Central memory CD4-positive, alpha-beta T cell (primary cell): ENCODE measurements around the gene PRAME.
"Not testable (repeated sequence)": the region's sequence is repeated elsewhere in the genome, so short reads cannot be mapped to it uniquely, and the experiment has no call there.

Source experiments
- DNase-seq: peaks from one replicate; pipeline ENCODE4 v3.0.0; 2022

Gene PRAME

GRCh38 chr22:22550789-22551434, 8.2 kb downstream of the PRAME start:
- DNase-seq = no peak

DNA sequence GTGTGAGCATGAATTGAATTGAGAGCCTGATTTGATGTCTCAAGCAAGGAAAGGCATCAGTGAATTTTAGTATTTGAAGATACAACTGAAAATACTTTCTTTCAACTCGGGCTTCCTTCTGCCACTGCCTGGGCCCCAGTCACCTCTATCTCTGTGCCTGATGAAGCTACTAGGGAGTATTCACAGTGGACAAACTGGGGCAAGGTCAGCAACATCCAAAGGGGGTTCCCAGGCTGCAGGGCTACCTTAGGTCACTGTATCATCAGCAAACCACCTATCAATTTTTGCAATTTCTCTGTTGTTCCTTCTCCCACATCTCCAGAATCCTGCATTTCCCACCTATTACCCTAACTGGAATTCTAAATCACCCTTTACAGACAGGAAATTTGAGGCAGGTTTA, 10.2 kb downstream of the PRAME start:
- DNase-seq = no peak

DNA sequence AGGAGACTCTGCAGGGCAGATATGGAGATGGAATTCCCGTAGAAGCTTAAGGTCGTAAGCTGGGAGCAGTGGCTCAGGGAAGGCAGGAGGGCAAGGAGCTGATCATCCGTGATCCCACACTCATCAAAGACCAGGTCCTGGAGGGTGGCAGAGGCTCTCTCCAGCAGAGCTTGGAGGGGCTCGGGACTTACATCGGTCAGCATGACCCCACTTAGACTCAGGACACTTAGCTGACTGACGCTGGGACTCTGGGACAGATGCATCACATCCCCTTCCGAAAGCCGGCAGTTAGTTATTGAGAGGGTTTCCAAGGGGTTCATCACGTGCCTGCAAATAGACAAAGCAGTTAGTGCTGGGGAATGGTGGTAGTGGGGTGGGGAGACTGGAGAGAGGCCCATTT, 10.7 kb downstream of the PRAME start:
- DNase-seq = no peak

GRCh38 chr22:22547692-22548300, 11.3 kb downstream of the PRAME start:
- DNase-seq = no peak

GRCh38 chr22:22547226-22547625, 11.8 kb downstream of the PRAME start:
- DNase-seq = no peak

GRCh38 chr22:22546490-22546889, 12.6 kb downstream of the PRAME start:
- DNase-seq = no peak

GRCh38 chr22:22545084-22545483, 14.0 kb downstream of the PRAME start:
- no peak for DNase-seq

- DNase-seq = no peak
These were observed 20.7 kb downstream of the PRAME start for GRCh38 chr22:22538226-22538989.

- no peak for DNase-seq
These were observed 22.1 kb downstream of the PRAME start for GRCh38 chr22:22536916-22537315.

DNA sequence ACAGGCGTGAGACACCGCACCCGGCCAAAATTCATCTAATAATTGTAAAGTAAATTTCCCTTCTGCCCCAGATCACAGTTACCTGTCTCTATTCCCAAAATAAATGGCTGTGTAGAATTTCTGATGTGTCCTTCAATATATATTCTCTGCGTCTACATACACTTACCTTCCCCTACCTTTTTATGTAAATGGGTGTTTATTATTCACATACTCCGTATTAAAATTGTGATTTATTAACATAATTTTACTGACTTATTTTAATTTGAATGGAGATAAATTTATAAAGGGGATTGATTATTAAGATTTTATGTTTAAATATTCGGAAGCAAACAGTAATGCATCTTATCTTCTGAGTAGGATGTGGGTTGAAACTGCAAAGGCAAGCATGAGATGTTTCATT, 22.6 kb downstream of the PRAME start:
- DNase-seq = no peak

GRCh38 chr22:22535662-22536061, 23.4 kb downstream of the PRAME start:
- no peak for DNase-seq

GRCh38 chr22:22534604-22535415, 24.3 kb downstream of the PRAME start:
- DNase-seq = no peak

DNA sequence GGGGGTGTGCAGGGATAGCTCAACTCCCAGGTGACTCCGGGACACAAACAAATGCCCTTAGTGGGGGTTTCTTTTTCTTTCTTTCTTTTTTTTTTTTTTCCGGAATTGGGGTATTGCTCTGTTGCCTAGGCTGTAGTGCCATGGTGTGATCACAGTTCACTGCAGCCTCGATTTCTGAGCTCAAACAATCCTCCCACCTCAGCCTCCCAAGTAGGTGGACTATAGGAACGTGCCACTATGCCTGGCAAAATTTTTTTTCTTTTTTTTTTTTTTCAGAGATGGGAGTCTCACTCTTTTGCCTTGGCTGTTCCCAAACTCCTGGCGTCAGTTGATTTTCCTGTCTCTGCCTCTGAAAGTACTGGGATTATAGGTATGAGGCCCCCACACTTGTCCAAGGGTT, 25.2 kb downstream of the PRAME start:
- no peak for DNase-seq

DNA sequence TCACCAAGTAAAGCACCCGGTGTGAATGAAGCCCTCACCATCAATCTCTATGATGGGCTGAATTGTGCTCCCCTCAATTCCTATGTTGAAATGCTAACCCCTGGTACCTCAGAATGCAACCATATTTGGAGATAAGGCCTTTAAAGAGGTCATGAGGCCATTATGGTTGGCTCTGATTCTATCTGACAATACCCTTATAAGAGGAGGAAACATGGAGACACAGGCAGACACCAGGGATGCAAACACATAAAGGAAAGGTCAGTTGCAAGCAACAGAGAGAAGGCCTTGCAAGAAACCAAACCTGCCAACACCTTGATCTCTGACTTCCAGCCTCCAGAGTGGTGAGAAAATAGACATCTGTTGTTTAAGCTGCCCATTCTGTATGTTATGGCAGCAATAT, 25.6 kb downstream of the PRAME start:
- DNase-seq = no peak

DNA sequence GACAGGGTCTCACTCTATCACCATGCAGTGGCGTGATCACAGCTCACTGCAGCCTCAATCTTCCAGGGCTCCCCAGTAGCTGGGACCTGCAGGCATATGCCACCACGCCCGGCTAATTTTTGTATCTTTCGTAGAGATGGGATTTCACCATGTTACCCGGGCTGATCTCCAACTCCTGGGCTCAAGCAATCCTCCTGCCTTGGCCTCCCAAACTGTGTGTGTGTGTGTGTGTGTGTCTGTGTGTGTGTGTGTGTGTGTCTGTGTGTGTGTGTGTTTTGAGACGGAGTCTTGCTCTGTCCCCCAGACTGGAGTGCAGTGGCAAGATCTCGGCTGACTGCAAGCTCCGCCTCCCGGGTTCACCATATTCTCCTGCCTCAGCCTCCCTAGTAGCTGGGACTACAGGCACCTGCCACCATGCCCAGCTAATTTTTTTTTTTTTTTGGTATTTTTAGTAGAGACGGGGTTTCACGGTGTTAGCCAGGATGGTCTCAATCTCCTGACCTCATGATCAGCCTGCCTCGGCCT, 26.5 kb downstream of the PRAME start:
- not testable (repeated sequence) for DNase-seq

GRCh38 chr22:22531770-22532546, 27.1 kb downstream of the PRAME start:
- DNase-seq = no peak

GRCh38 chr22:22528780-22529179, 30.3 kb downstream of the PRAME start:
- no peak for DNase-seq

- DNase-seq = no peak
These were observed 31.8 kb downstream of the PRAME start for GRCh38 chr22:22527312-22527711.

DNA sequence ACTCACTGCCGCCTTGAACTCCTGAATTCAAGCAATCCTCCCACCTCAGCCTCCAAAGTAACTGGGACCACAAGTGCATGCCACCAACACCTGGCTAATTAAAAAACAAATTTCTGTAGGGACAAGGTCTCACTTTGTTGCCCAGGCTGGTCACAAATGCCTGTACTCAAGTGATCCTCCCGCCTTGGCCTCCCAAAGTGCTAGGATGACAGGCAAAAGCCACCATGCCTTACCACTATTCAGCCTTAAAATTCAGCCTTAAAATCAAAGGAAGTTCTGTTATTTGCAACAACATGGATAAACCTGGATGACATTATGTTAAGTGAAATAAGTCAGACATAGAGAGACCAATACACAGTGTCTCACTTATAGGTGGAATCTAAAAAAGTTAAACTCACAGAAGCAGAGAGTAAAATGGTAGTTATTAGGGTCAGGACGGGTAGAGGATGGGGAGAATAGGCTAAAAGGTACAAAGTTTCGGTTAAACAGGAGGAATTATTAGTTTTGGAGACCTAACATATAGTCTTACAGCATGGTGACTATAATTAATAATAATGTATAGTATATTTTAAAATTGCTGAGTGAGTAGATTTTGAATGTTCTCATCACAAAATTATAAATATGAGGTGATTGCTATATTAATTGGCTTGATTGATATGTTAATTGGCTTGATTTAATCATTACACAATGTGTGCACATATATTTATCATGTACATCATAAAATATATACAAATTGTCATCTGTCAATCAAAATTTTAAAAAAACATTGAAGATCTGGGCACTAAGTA, 32.7 kb downstream of the PRAME start:
- DNase-seq = no peak

DNA sequence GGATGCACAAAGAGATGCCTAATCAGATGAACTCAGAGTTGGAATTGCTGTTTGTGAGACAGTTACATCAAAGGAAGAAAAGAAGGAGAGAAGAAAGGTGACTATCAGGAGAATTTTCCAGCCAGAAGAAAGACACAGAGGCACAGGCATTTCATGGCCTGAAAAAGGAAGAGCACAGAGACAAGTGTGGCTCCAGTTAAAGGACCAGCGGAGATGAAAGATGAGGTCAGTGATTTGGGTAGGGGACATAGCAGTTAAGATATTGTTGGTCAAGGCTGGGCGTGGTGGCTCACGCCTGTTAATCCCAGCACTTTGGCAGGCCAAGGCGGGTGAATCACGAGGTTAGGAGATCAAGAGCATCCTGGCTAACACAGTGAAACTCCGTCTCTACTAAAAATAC, 35.6 kb downstream of the PRAME start:
- no peak for DNase-seq

DNA sequence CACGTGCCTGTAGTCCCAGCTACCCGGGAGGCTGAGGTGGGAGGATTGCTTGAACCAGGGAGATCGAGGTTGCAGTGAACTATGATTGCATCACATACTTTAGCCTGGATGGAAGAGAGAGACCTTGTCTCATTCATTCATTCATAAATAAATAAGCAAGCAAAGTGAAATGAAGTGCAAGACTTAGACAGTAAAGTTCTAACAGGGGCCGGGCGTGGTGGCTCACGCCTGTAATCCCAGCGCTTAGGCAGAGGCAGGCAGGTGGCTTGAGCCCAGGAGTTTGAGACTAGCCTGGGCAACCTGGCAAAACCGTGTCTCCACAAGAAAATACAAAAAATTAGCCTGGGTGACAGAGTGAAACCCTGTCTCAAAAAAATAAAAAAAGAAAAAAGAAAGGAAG, 37.4 kb downstream of the PRAME start:
- DNase-seq = no peak
